Eye (tissue), 1 donor: ENCODE measurements around the gene FAM50A.

Experiments
- DNase-seq: peaks from one replicate; pipeline ENCODE4 v3.0.0-alpha.2; 2015

The FAM50A gene

GRCh38 chrX:154466907-154467306 lies 23.0 kb downstream of the FAM50A start:
- DNase-seq, result no peak

GRCh38 chrX:154467556-154467955 lies 23.6 kb downstream of the FAM50A start:
- DNase-seq, result no peak

GRCh38 chrX:154468217-154468616 lies 24.3 kb downstream of the FAM50A start:
- no peak for DNase-seq

- DNase-seq, result no peak
Observed at GRCh38 chrX:154469114-154469513, 25.2 kb downstream of the FAM50A start.

- no peak for DNase-seq
Observed at GRCh38 chrX:154469880-154470279, 25.9 kb downstream of the FAM50A start.

- no peak for DNase-seq
Observed at GRCh38 chrX:154470434-154470833, 26.5 kb downstream of the FAM50A start.

- no peak for DNase-seq
Observed at GRCh38 chrX:154470914-154471568, 27.1 kb downstream of the FAM50A start.

- no peak for DNase-seq
Observed at GRCh38 chrX:154471839-154472684, 28.1 kb downstream of the FAM50A start.

GRCh38 chrX:154472685-154473632 lies 29.0 kb downstream of the FAM50A start:
- DNase-seq, result no peak

GRCh38 chrX:154473683-154474082 lies 29.7 kb downstream of the FAM50A start:
- DNase-seq, result no peak

- DNase-seq, result no peak
Observed at GRCh38 chrX:154476821-154477220, 32.9 kb downstream of the FAM50A start.

GRCh38 chrX:154477891-154478477 lies 34.0 kb downstream of the FAM50A start:
- DNase-seq, result no peak

- DNase-seq, result peak; percentile 95
Observed at GRCh38 chrX:154478728-154479622, 35.0 kb downstream of the FAM50A start, which contains the start of gene LAGE3. TSS of gene LAGE3 (minus strand) at chrX:154479281. CDS start at chrX:154478915, 366 bp downstream.

- DNase-seq, result no peak
Observed at GRCh38 chrX:154481195-154481594, 37.3 kb downstream of the FAM50A start.

- DNase-seq, result no peak
Observed at GRCh38 chrX:154481911-154482601, 38.1 kb downstream of the FAM50A start.

GRCh38 chrX:154482786-154483185 lies 38.8 kb downstream of the FAM50A start:
- no peak for DNase-seq

GRCh38 chrX:154483325-154483724 lies 39.4 kb downstream of the FAM50A start:
- DNase-seq, result no peak

GRCh38 chrX:154484255-154485149 lies 40.6 kb downstream of the FAM50A start:
- no peak for DNase-seq

- DNase-seq, result peak; percentile 17
Observed at GRCh38 chrX:154485150-154486051, 41.5 kb downstream of the FAM50A start.
